Right cardiac atrium (tissue), 5 donors: ENCODE results near the gene GRK2. TPM values are rescaled to one million over a fixed set of nuclear protein-coding genes. Genes with fewer than 3 reads are reported as not detected.

ENCODE experiments used
- ATAC-seq, 2 donors: fragments of 200-7000 bp; cut with Tn5 transposase; one replicate each; pipeline versions ENCODE4 v1.8.0 to v1.9.1; 2020; ENCODE audit warnings: moderate library complexity in 2 of 2, mild to moderate bottlenecking in 1 of 2
- DNase-seq, 3 donors: peaks; one replicate each; pipeline ENCODE4 v3.0.0-alpha.2; 2020
- H3K27ac ChIP-seq: one replicate; pipeline ENCODE4 v1.5.1; 2013; ENCODE audit warnings: mild to moderate bottlenecking, low read length, control low read depth, moderate library complexity
- H3K27me3 ChIP-seq: one replicate; pipeline ENCODE4 v1.6.1; 2013; ENCODE audit not compliant: control insufficient read depth, insufficient read depth
- H3K4me1 ChIP-seq: one replicate; pipeline ENCODE4 v1.6.1; 2013; ENCODE audit warnings: low read length; ENCODE audit not compliant: control insufficient read depth, insufficient read depth
- H3K4me3 ChIP-seq: one replicate; pipeline ENCODE4 v1.5.1; 2013; ENCODE audit warnings: low read length, control low read depth
- H3K9me3 ChIP-seq: one replicate; pipeline ENCODE4 v1.6.1; 2013; ENCODE audit warnings: low read length; ENCODE audit not compliant: control insufficient read depth
- WGBS: extraction: QIAGEN DNeasy Blood & Tissue Kit; methylation state at CpG from one replicate; pipeline ENCODE4 v1.1.7; 2013; 5-methylcytosine and 5-hydroxymethylcytosine counted together
- intact Hi-C, 4 donors: fragments of 100-400 bp; cut with DNase I; formaldehyde crosslinking; loops; one replicate each; pipeline versions ENCODE4 v1.11.0 to v1.14.0; 2022 to 2023
- polyA plus RNA-seq: library from polyadenylated mRNA; stranded (reverse); fragments of 200-250 nt; gene quantifications from one replicate; pipeline ENCODE4 v1.2.3, GENCODE V29; 2013
- total RNA-seq, 4 donors: library from RNA; stranded (reverse); fragmentation: NEBNext Ultra II Directional; extraction: Animal tissue kit (Norgen Biotek cat#: 25700); gene quantifications; one replicate each; pipeline ENCODE4 v1.2.1, GENCODE V29; 2021
- donor health status: healthy with polysubstance abuse.
- donor health status: DM: no; HTN: yes; CAD: no.
- donor health status: DM: no; HTN: no; CAD: no.
- donor health status: DM: no; HTN: yes; CAD: no; lungs with severe emphysema.
- donor health status: DM: yes; HTN: yes; CAD: no.

Gene GRK2
- total and polyA plus RNA-seq, 5 donors = 50.4 to 56.6 (median 54.0) TPM

- Histone ChIP-seq H3K27me3 (no peaks in the 10 kb centered on the region), H3K4me1 (peaks cover 3% of the 10 kb centered on the region), H3K27ac (peak within 1 kb of the TSS; percentile 34), H3K4me3 (peak within 1 kb of the TSS; percentile 74), H3K9me3 (no peaks in the 10 kb centered on the region)
- WGBS = 1% methylated on average over 65 of the region's 65 CpGs
- DNase-seq = peak; percentile 81 to 93 (median 92)
- intact Hi-C loops = no loop called here
- ATAC-seq = peak; percentile 89 to 90
Measured at GRCh38 chr11:67303132-67303834, 37.0 kb downstream of the GRK2 start, which contains the start of gene SSH3. TSS of gene SSH3 (plus strand) at chr11:67303530. CDS start at chr11:67303626, 96 bp downstream.

DNA sequence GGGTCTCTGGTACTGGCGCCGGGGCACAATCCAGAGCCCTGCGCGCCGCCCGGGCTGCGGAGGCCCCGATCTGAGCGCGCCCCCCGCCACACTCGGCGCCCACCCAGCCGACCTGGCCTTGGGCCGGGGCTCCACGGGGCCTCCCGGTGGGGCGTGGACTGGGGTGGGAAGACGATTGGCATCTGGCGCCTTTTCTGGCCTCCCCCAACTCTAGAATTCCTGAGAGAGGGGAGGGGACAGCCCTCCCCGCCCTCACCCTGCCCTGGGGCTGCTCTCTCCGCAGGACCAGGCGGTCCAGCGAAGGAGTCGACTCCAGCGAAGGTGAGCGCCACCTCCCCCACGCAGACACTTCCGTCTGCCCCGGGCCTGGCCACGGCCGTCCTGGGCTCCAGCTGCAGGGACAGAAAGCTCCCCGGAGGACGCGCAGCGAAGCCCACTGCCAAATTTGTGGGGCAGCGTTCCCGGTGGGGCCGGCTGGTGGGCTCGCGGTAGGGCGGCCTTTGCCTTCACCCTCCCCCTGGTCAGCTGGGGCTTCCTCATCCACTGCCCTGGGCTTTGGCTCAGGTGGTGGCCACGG is 37.6 kb downstream of the GRK2 start:
- intact Hi-C loops = no loop called here
- DNase-seq (peak; percentile 32 to 79 (median 74)), ATAC-seq (peak; percentile 6 to 23)
- H3K27me3 ChIP-seq = no peaks in the 10 kb centered on the region
- no peak overlapping the region for H3K27ac ChIP-seq
- H3K4me3 ChIP-seq = peak overlapping the region; percentile 74
- no peaks in the 10 kb centered on the region for H3K9me3 ChIP-seq
- H3K4me1 ChIP-seq = peaks cover 3% of the 10 kb centered on the region
- 4% methylated on average over 43 of the region's 43 CpGs for WGBS

DNA sequence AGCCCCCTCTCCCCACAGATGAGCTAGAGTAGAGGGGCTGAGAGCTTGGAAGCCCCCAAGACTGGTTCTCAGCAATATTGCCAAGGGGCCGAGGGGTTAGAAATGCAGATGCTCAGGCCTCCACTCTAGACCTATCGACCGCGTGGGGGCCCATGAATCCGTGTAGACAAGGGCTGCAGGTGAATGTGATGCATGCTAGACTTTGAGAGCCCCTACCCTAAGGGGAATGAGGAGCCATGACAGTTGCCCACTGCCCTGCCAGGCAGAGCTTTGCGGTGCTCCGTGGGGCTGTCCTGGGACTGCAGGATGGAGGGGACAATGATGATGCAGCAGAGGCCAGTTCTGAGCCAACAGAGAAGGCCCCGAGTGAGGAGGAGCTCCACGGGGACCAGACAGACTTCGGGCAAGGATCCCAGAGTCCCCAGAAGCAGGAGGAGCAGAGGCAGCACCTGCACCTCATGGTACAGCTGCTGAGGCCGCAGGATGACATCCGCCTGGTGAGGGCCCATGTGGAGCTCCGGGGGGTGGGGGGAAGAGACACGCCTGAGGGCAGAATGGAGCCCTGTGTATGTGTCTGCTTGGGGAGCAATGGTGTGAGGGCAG is 38.3 kb downstream of the GRK2 start:
- Histone ChIP-seq H3K4me3 (no peak overlapping the region), H3K27ac (no peak overlapping the region), H3K27me3 (no peaks in the 10 kb centered on the region), H3K9me3 (no peaks in the 10 kb centered on the region), H3K4me1 (peaks cover 3% of the 10 kb centered on the region)
- intact Hi-C loops = no loop called here
- ATAC-seq (no peak), DNase-seq (peak in 2 of 3 donors; percentile 10 to 47)
- 84% methylated on average over 14 of the region's 14 CpGs for WGBS

DNA sequence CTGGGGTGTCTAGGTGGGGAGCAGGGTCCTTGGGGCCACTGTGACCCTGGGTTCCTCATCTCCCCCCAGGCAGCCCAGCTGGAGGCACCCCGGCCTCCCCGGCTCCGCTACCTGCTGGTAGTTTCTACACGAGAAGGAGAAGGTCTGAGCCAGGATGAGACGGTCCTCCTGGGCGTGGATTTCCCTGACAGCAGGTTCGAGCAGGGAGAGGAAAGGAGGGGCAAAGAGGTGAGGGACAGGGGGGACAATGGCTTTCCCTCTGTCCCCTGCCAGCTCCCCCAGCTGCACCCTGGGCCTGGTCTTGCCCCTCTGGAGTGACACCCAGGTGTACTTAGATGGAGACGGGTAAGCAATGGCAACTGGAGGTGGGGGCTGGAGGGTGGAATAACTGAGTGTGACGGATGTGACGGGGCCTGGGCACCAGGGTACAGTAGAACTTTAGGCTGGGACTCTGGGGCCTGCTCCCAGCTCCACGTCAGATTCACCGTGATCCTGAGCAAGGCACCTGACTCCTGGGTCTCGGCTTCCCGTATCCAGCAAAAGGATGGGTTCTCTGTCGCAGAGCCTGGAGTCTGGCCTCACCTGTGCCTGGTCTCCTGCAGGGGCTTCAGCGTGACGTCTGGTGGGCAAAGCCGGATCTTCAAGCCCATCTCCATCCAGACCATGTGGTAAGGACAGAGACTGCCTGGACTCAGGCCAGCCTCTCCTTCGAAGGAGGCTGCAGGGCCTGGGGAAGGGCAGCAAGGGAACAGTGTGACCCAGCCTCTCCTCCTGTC is 40.7 kb downstream of the GRK2 start:
- WGBS = 92% methylated on average over 19 of the region's 19 CpGs
- intact Hi-C loops = no loop called here
- no peak overlapping the region for H3K27ac ChIP-seq
- no peaks in the 10 kb centered on the region for H3K9me3 ChIP-seq
- no peaks in the 10 kb centered on the region for H3K27me3 ChIP-seq
- peaks cover 3% of the 10 kb centered on the region for H3K4me1 ChIP-seq
- no peak overlapping the region for H3K4me3 ChIP-seq
- DNase-seq (peak in 2 of 3 donors; percentile 8 to 37), ATAC-seq (no peak)

- H3K4me1 ChIP-seq = peaks cover 3% of the 10 kb centered on the region
- 83% methylated on average over 12 of the region's 12 CpGs for WGBS
- intact Hi-C loops = no loop called here
- no peaks in the 10 kb centered on the region for H3K27me3 ChIP-seq
- no peak overlapping the region for H3K4me3 ChIP-seq
- H3K9me3 ChIP-seq = no peaks in the 10 kb centered on the region
- DNase-seq (peak in 2 of 3 donors; percentile 11 to 32), ATAC-seq (no peak)
- no peak overlapping the region for H3K27ac ChIP-seq
Measured at GRCh38 chr11:67307545-67308001, 41.3 kb downstream of the GRK2 start.

GRCh38 chr11:67308031-67308866 is 42.0 kb downstream of the GRK2 start:
- Histone ChIP-seq H3K4me3 (no peak overlapping the region), H3K27ac (no peak overlapping the region), H3K27me3 (no peaks in the 10 kb centered on the region), H3K4me1 (peaks cover 3% of the 10 kb centered on the region), H3K9me3 (no peaks in the 10 kb centered on the region)
- 93% methylated on average over 20 of the region's 20 CpGs for WGBS
- intact Hi-C loops = no loop called here
- DNase-seq = peak in 2 of 3 donors; percentile 10 to 50
- ATAC-seq = no peak

DNA sequence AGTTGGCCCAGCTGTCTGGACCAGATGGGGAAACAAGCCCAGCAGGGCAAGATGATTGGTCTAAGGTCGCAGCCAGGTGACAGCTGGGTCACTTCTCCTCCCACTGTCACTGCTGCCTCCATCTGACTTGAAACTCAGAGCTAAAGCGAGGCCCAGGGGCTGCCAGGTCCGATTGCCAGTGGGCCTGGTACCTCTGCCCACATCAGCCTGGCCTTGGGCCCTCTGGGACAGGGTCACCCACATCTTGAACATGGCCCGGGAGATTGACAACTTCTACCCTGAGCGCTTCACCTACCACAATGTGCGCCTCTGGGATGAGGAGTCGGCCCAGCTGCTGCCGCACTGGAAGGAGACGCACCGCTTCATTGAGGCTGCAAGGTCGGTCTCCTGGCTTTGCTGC is 42.9 kb downstream of the GRK2 start:
- Histone ChIP-seq H3K27me3 (no peaks in the 10 kb centered on the region), H3K4me1 (peaks cover 2% of the 10 kb centered on the region), H3K9me3 (no peaks in the 10 kb centered on the region), H3K27ac (no peak overlapping the region), H3K4me3 (no peak overlapping the region)
- ATAC-seq (no peak), DNase-seq (no peak)
- intact Hi-C loops = no loop called here
- 95% methylated on average over 11 of the region's 11 CpGs for WGBS

DNA sequence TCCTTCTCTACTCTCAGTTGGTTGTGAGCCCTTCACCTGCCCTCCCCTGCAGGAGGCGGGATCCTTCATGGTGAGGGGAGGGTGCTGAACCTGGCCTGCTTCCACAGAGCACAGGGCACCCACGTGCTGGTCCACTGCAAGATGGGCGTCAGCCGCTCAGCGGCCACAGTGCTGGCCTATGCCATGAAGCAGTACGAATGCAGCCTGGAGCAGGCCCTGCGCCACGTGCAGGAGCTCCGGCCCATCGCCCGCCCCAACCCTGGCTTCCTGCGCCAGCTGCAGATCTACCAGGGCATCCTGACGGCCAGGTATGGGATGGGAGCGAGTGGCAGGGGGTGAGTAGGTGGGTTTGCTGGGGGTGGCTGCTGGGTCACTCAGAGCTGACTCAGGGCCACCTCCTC is 43.4 kb downstream of the GRK2 start:
- no peaks in the 10 kb centered on the region for H3K27me3 ChIP-seq
- intact Hi-C loops = no loop called here
- ATAC-seq (no peak), DNase-seq (peak in 1 of 3 donors; percentile 61)
- no peak overlapping the region for H3K4me3 ChIP-seq
- 94% methylated on average over 14 of the region's 14 CpGs for WGBS
- no peaks in the 10 kb centered on the region for H3K9me3 ChIP-seq
- no peak overlapping the region for H3K27ac ChIP-seq
- H3K4me1 ChIP-seq = no peaks in the 10 kb centered on the region

- intact Hi-C loops = no loop called here
- no peaks in the 10 kb centered on the region for H3K4me1 ChIP-seq
- no peaks in the 10 kb centered on the region for H3K9me3 ChIP-seq
- H3K4me3 ChIP-seq = no peak overlapping the region
- ATAC-seq (no peak), DNase-seq (peak in 1 of 3 donors; percentile 41)
- 86% methylated on average over 19 of the region's 19 CpGs for whole genome bisulfite sequencing
- H3K27ac ChIP-seq = no peak overlapping the region
- no peaks in the 10 kb centered on the region for H3K27me3 ChIP-seq
Measured at GRCh38 chr11:67310246-67311050, 44.2 kb downstream of the GRK2 start.
